Tibial nerve (tissue), 4 donors: ENCODE results near the gene NADK. TPM values are rescaled to one million over a fixed set of nuclear protein-coding genes. Genes with fewer than 3 reads are reported as not detected.

Source experiments
- DNase-seq, 2 donors: peaks; one replicate each; pipeline ENCODE4 v3.0.0-alpha.2; 2019; ENCODE audit warnings: low spot score in 2 of 2
- H3K27ac ChIP-seq, 4 donors: fragments of 200-600 bp; sonication (generic) in 3 of 4; one replicate each; pipeline ENCODE4 v1.5.1; 2017 to 2019; ENCODE audit warnings: mild to moderate bottlenecking in 1 of 4
- H3K27me3 ChIP-seq, 2 donors: fragments of 200-600 bp; sonication (generic) in 1 of 2; one replicate each; pipeline versions ENCODE4 v1.5.1 to v1.6.0; 2017 to 2019
- H3K36me3 ChIP-seq, 3 donors: fragments of 200-600 bp; sonication (generic); one replicate each; pipeline ENCODE4 v1.5.1; 2018 to 2019
- H3K4me1 ChIP-seq, 4 donors: fragments of 200-600 bp; sonication (generic) in 3 of 4; one replicate each; pipeline ENCODE4 v1.5.1; 2017 to 2019
- H3K4me3 ChIP-seq, 4 donors: fragments of 200-600 bp; sonication (generic) in 3 of 4; one replicate each; pipeline ENCODE4 v1.5.1; 2017 to 2019; ENCODE audit warnings: mild to moderate bottlenecking in 1 of 4, moderate library complexity in 1 of 4
- H3K9me3 ChIP-seq, 4 donors: fragments of 200-600 bp; sonication (generic) in 3 of 4; one replicate each; pipeline ENCODE4 v1.5.1; 2017 to 2019
- EP300 ChIP-seq, 2 donors: sonication (generic); formaldehyde crosslinking; IDR thresholded peaks; one replicate each; pipeline ENCODE4 v1.6.1; 2017; ENCODE audit warnings: antibody characterized with exemption in 2 of 2, mild to moderate bottlenecking in 1 of 2
- POLR2A ChIP-seq, 2 donors: fragments of 450-650 bp; IDR thresholded peaks; one replicate each; pipeline ENCODE4 v1.6.1; 2017; ENCODE audit warnings: antibody characterized with exemption in 2 of 2, mild to moderate bottlenecking in 2 of 2, moderate library complexity in 2 of 2
- WGBS, 2 donors: methylation state at CpG; one replicate each; pipeline ENCODE4 v1.1.5; 2018; 5-methylcytosine and 5-hydroxymethylcytosine counted together
- total RNA-seq, 4 donors: library from RNA; depleted of rRNA; stranded (reverse); fragments of >200 nt; gene quantifications; one replicate each; pipeline ENCODE4 v1.1.0, GENCODE V29; 2016
- TF ChIP-seq, protein P1 (sequence below), 5 experiments: fragments of 200-600 bp in 3 of 5; fragments of 450-650 bp in 2 of 5; sonication (generic) in 3 of 5; IDR thresholded peaks; one replicate each; pipeline ENCODE4 v1.5.1; 2016 to 2019; ENCODE audit warnings: antibody characterized with exemption in 5 of 5, mild to moderate bottlenecking in 3 of 5, moderate library complexity in 2 of 5

Gene NADK
- total RNA-seq, 4 donors from 2014 or later = 111 to 145 (median 119) TPM

- DNase-seq = no peak
- no peaks in the 10 kb centered on the region for H3K9me3 ChIP-seq
- peaks cover 3 to 98% (median 28%) of the 10 kb centered on the region in 3 donors for H3K36me3 ChIP-seq
- H3K27ac ChIP-seq = no peak overlapping the region
- TF ChIP-seq EP300 (IDR thresholded peaks at IDR 0.05) = no peak
- TF ChIP-seq, protein P1, sequence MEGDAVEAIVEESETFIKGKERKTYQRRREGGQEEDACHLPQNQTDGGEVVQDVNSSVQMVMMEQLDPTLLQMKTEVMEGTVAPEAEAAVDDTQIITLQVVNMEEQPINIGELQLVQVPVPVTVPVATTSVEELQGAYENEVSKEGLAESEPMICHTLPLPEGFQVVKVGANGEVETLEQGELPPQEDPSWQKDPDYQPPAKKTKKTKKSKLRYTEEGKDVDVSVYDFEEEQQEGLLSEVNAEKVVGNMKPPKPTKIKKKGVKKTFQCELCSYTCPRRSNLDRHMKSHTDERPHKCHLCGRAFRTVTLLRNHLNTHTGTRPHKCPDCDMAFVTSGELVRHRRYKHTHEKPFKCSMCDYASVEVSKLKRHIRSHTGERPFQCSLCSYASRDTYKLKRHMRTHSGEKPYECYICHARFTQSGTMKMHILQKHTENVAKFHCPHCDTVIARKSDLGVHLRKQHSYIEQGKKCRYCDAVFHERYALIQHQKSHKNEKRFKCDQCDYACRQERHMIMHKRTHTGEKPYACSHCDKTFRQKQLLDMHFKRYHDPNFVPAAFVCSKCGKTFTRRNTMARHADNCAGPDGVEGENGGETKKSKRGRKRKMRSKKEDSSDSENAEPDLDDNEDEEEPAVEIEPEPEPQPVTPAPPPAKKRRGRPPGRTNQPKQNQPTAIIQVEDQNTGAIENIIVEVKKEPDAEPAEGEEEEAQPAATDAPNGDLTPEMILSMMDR (IDR thresholded peaks at IDR 0.05) = no peak
- no peak for TF ChIP-seq POLR2A (IDR thresholded peaks at IDR 0.05)
- no peaks in the 10 kb centered on the region for H3K27me3 ChIP-seq
- WGBS, 2 donors = 88 to 95% methylated on average over 30 to 32 of the region's 33 CpGs
- peaks cover 0 to 17% (median 2%) of the 10 kb centered on the region in 4 donors for H3K4me1 ChIP-seq
- H3K4me3 ChIP-seq = no peak overlapping the region
These were observed 21.4 kb downstream of the NADK start for GRCh38 chr1:1756661-1757421.

- DNase-seq = no peak
These were observed 22.4 kb downstream of the NADK start for GRCh38 chr1:1755852-1756251.

DNA sequence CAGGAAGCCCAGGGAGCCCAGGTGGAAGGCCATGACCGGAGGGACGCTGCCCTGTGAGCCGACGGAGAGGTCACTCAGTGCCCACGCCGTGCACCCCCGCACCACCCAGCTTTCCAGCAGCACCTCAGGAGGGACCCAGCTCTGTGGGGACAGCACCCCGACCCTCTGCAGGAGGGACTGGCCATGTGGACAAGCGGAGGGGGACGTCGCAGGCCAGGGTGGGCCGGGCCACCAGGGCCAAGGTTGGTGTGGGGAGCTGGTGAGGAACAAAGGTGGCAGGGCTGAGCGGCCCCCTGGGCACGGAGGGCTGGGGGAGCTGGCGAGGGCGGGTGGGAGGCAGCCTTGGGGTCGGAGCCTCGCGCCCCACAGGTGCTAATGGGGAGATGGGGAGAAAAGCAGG, 22.8 kb downstream of the NADK start:
- Histone ChIP-seq H3K36me3 (peaks cover 3 to 84% (median 15%) of the 10 kb centered on the region in 3 donors), H3K27ac (no peak overlapping the region), H3K9me3 (no peaks in the 10 kb centered on the region), H3K27me3 (no peaks in the 10 kb centered on the region), H3K4me3 (no peak overlapping the region), H3K4me1 (peaks cover 0 to 17% (median 2%) of the 10 kb centered on the region in 4 donors)
- TF ChIP-seq EP300 (IDR thresholded peaks at IDR 0.05) (no peak), POLR2A (IDR thresholded peaks at IDR 0.05) (no peak)
- TF ChIP-seq, protein P1 (IDR thresholded peaks at IDR 0.05) = no peak
- 89 to 91% methylated on average over 18 of the region's 19 CpGs for WGBS, 2 donors
- no peak for DNase-seq

More at GRCh38 chr1:1755852-1756251, 22.4 kb downstream of the NADK start:
- Histone ChIP-seq H3K36me3 (peaks cover 3 to 88% (median 18%) of the 10 kb centered on the region in 3 donors), H3K27ac (no peak overlapping the region), H3K9me3 (no peaks in the 10 kb centered on the region), H3K4me3 (no peak overlapping the region), H3K4me1 (peaks cover 0 to 17% (median 2%) of the 10 kb centered on the region in 4 donors), H3K27me3 (no peaks in the 10 kb centered on the region)
- no peak for TF ChIP-seq POLR2A (IDR thresholded peaks at IDR 0.05)
- WGBS, 2 donors = 86 to 91% methylated on average over 11 to 15 of the region's 15 CpGs

DNA sequence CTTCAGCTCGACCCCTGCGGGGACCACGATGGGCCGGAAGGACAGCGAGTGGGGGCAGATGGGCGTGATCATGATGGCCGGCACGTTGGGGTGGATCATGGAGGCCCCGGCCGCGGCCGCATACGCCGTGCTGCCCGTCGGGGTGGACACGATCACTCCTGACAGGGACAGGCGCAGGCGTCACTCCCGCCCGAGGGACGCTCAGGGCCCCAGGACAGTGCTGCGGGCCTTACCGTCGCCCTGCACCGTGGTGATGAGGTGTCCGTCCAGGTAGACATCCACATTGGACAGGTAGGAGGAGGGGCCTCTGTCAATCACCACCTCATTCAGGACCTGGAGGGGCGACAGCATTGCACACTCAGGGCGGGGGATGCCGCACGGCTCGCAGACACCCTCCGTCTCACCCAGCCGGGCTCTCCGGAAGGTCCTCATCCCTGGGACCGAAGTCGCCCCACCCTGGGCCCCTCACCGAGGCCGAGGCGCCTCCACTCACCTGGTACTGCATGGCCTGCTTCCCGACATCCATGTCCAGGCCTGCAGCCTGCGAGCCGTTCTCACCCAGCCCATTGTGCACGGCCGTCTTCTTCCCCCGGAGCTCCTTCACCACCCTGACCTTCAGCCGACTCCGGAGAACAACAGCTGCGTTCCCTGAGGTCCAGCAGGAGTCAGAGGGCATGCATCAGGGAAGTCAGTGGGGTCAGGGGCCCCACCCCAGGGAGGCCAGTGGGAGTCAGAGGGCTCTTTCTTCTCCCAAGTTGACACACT, 24.0 kb downstream of the NADK start:
- H3K36me3 ChIP-seq = peaks cover 3 to 72% (median 15%) of the 10 kb centered on the region in 3 donors
- H3K4me1 ChIP-seq = peaks cover 0 to 16% (median 2%) of the 10 kb centered on the region in 4 donors
- H3K4me3 ChIP-seq = no peak overlapping the region
- no peaks in the 10 kb centered on the region for H3K9me3 ChIP-seq
- TF ChIP-seq EP300 (IDR thresholded peaks at IDR 0.05) = no peak
- TF ChIP-seq, protein P1 (IDR thresholded peaks at IDR 0.05) = no peak
- no peak for TF ChIP-seq POLR2A (IDR thresholded peaks at IDR 0.05)
- no peaks in the 10 kb centered on the region for H3K27me3 ChIP-seq
- DNase-seq = no peak
- WGBS, 2 donors = 78 to 83% methylated on average over 40 to 46 of the region's 49 CpGs
- no peak overlapping the region for H3K27ac ChIP-seq

DNA sequence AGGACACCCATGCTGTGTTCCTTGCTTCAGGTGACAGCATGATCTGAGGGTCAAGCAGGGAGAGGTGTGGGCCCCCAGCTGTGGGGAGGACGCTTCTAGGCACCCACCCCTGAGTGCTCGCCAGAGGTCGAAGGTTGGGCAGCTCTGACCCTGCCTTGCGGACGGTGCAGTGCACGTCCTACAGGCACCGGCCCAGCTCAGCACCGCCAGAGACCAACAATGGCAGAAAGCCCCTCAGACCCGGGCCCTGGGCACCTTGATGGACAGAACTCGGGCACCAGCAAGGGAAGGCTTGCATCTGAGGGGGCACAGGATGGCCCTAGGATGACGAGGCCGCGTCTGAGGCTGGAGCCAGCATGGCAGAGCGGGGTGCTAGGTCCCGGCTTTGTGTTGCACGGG, 24.7 kb downstream of the NADK start:
- Histone ChIP-seq H3K27ac (no peak overlapping the region), H3K27me3 (no peaks in the 10 kb centered on the region), H3K4me1 (peaks cover 0 to 9% (median 2%) of the 10 kb centered on the region in 4 donors), H3K4me3 (no peak overlapping the region), H3K9me3 (no peaks in the 10 kb centered on the region), H3K36me3 (peaks cover 3 to 65% (median 15%) of the 10 kb centered on the region in 3 donors)
- DNase-seq = no peak
- TF ChIP-seq EP300 (IDR thresholded peaks at IDR 0.05) (no peak), POLR2A (IDR thresholded peaks at IDR 0.05) (no peak)
- TF ChIP-seq, protein P1 (IDR thresholded peaks at IDR 0.05) = no peak
- WGBS, 2 donors = 78 to 82% methylated on average over 13 to 16 of the region's 16 CpGs
